HCT116 (cell line): ENCODE results near the gene CCDC14. TPM values are rescaled to one million over a fixed set of nuclear protein-coding genes. Genes with fewer than 3 reads are reported as not detected.

Experiments used
- ATAC-seq: fragments of 200-7000 bp; cut with Tn5 transposase; 2 replicates; pipeline ENCODE4 v1.9.1; 2020; ENCODE audit warnings: mild to moderate bottlenecking, moderate library complexity
- BruUV-seq: library from RNA; stranded (reverse); fragments of 400-500 nt; replicated peaks from 2 replicates; lab custom pipeline; 2021; lab: Mats Ljungman, UMichigan
- CTCF ChIA-PET: fragments of 300-600 bp; sonication (Branson Sonifier 250); formaldehyde crosslinking; loops from one replicate; lab custom pipeline; 2021; ENCODE audit warnings: antibody characterized with exemption; lab: Charles Lee
- POLR2A ChIA-PET: fragments of 300-600, 350-600 bp; sonication (Branson Sonifier 250); formaldehyde crosslinking; loops from one replicate; lab custom pipeline; 2021; ENCODE audit warnings: antibody characterized with exemption; lab: Charles Lee
- RAD21 ChIA-PET, 2 experiments: fragments of 300-600 bp; sonication (Branson Sonifier 250); formaldehyde crosslinking; loops; one replicate each; lab custom pipeline; 2023; ENCODE audit warnings: low total read pairs in 2 of 2; ENCODE audit not compliant: uncharacterized antibody in 2 of 2, unreplicated experiment in 2 of 2, low non-redundant PET in 1 of 2; lab: Charles Lee
- DNase-seq: peaks from one replicate; pipeline ENCODE4 v3.0.0-alpha.2; 2010; ENCODE audit warnings: low read depth, low spot score
- H2AFZ ChIP-seq: fragments of 200-600 bp; shearing (Covaris generic), sonication (generic); 2 replicates; pipeline ENCODE4 v1.6.1; 2017; ENCODE audit warnings: low read depth, mixed run types, mixed read lengths, antibody characterized with exemption, low read length; ENCODE audit not compliant: poor library complexity, severe bottlenecking
- H3K27ac ChIP-seq: 2 replicates; pipeline ENCODE4 v1.5.1; 2012; ENCODE audit warnings: low read depth, low read length
- H3K27me3 ChIP-seq: fragments of 200-600 bp; sonication (generic); 2 replicates; pipeline ENCODE4 v1.6.1; 2016; ENCODE audit warnings: mixed run types, low read length, mixed read lengths; ENCODE audit not compliant: insufficient read depth
- H3K36me3 ChIP-seq, 2 experiments: fragments of 200-500 bp in 1 of 2; fragments of 200-600 bp in 1 of 2; sonication (Bioruptor generic) in 1 of 2; sonication (generic) in 1 of 2; 2 replicates each; pipeline versions ENCODE4 v1.5.1 to v1.6.1; 2014 to 2016; ENCODE audit warnings: low read length in 2 of 2, inconsistent platforms in 1 of 2, mixed read lengths in 1 of 2, mixed run types in 1 of 2; ENCODE audit not compliant: insufficient read depth in 2 of 2, control insufficient read depth in 1 of 2
- H3K4me1 ChIP-seq, 2 experiments: fragments of 200-600 bp in 1 of 2; sonication (generic) in 1 of 2; 2 replicates each; pipeline versions ENCODE4 v1.5.1 to v1.6.1; 2012 to 2017; ENCODE audit warnings: low read length in 2 of 2, inconsistent platforms in 1 of 2, mild to moderate bottlenecking in 1 of 2, mixed read lengths in 1 of 2, mixed run types in 1 of 2, moderate library complexity in 1 of 2; ENCODE audit not compliant: insufficient read depth in 2 of 2, control insufficient read depth in 1 of 2
- H3K4me2 ChIP-seq: fragments of 200-600 bp; sonication (generic); 2 replicates; pipeline ENCODE4 v1.6.1; 2017; ENCODE audit warnings: mixed run types, low read length, mixed read lengths
- H3K4me3 ChIP-seq, 2 experiments: fragments of 200-600 bp in 1 of 2; sonication (generic) in 1 of 2; replicated peaks in 1 of 2; 2 replicates each; pipeline ENCODE4 v1.5.1; 2011 to 2016; ENCODE audit warnings: low read length in 2 of 2, control low read depth in 1 of 2, low read depth in 1 of 2, mild to moderate bottlenecking in 1 of 2, mixed read lengths in 1 of 2, mixed run types in 1 of 2
- H3K79me2 ChIP-seq: fragments of 200-600 bp; sonication (generic); 2 replicates; pipeline ENCODE4 v1.6.1; 2017; ENCODE audit warnings: mild to moderate bottlenecking, mixed run types, low read length, moderate library complexity, mixed read lengths; ENCODE audit not compliant: insufficient read depth
- H3K9ac ChIP-seq: fragments of 200-600 bp; sonication (generic); 2 replicates; pipeline ENCODE4 v1.6.1; 2016; ENCODE audit warnings: low read length, mixed read lengths
- H3K9me2 ChIP-seq: fragments of 200-600 bp; sonication (generic), shearing (Covaris generic); 2 replicates; pipeline ENCODE4 v1.6.1; 2017; ENCODE audit warnings: mixed run types, mild to moderate bottlenecking, moderate library complexity; ENCODE audit not compliant: insufficient read depth
- H3K9me3 ChIP-seq, 2 experiments: fragments of 200-500 bp in 1 of 2; fragments of 200-600 bp in 1 of 2; sonication (Bioruptor generic) in 1 of 2; sonication (generic) in 1 of 2; 2 replicates each; pipeline ENCODE4 v1.6.1; 2014 to 2017; ENCODE audit warnings: low read length in 2 of 2, mixed read lengths in 2 of 2, inconsistent platforms in 1 of 2, low read depth in 1 of 2, mild to moderate bottlenecking in 1 of 2, mixed run types in 1 of 2, moderate library complexity in 1 of 2; ENCODE audit not compliant: control insufficient read depth in 1 of 2, insufficient read depth in 1 of 2
- H4K20me1 ChIP-seq: fragments of 200-600 bp; sonication (generic), shearing (Covaris generic); 2 replicates; pipeline ENCODE4 v1.6.1; 2017; ENCODE audit warnings: mixed run types, mild to moderate bottlenecking, moderate library complexity; ENCODE audit not compliant: insufficient read depth
- CEBPB ChIP-seq: IDR thresholded peaks from 2 replicates; pipeline ENCODE4 v1.6.1; 2012; ENCODE audit warnings: low read depth
- CTCF ChIP-seq, 3 experiments: fragments of 200-600 bp in 1 of 3; sonication (generic) in 1 of 3; IDR thresholded peaks in 2 of 3; conservative IDR thresholded peaks in 1 of 3; 2 replicates each; pipeline ENCODE4 v1.5.1; 2012 to 2017; ENCODE audit warnings: low read depth in 2 of 3, low read length in 2 of 3, antibody characterized with exemption in 1 of 3, borderline replicate concordance in 1 of 3, control low read depth in 1 of 3, mild to moderate bottlenecking in 1 of 3, mixed read lengths in 1 of 3, mixed run types in 1 of 3, moderate library complexity in 1 of 3; ENCODE audit not compliant: insufficient read depth in 1 of 3
- EZH2 ChIP-seq: fragments of 200-600 bp; sonication (generic); IDR thresholded peaks from 2 replicates; pipeline ENCODE4 v1.6.1; 2017; ENCODE audit warnings: antibody characterized with exemption, mixed run types
- FOSL1 ChIP-seq: IDR thresholded peaks from 2 replicates; pipeline ENCODE4 v1.6.1; 2012; ENCODE audit warnings: low read depth
- JUND ChIP-seq: IDR thresholded peaks from 2 replicates; pipeline ENCODE4 v1.6.1; 2012
- POLR2A ChIP-seq: IDR thresholded peaks from 2 replicates; pipeline ENCODE4 v1.7.0; 2011; ENCODE audit warnings: borderline replicate concordance; ENCODE audit not compliant: insufficient read depth, insufficient read length; ENCODE audit errors: extremely low read depth
- RAD21 ChIP-seq: IDR thresholded peaks from 2 replicates; pipeline ENCODE4 v1.6.1; 2012; ENCODE audit warnings: low read depth, mild to moderate bottlenecking
- REST ChIP-seq: IDR thresholded peaks from 2 replicates; pipeline ENCODE4 v1.6.1; 2012; ENCODE audit warnings: low read depth
- SIN3A ChIP-seq: IDR thresholded peaks from 2 replicates; pipeline ENCODE4 v1.6.1; 2012; ENCODE audit warnings: low read depth
- SP1 ChIP-seq: IDR thresholded peaks from 2 replicates; pipeline ENCODE4 v1.6.1; 2012; ENCODE audit warnings: low read depth
- intact Hi-C: fragments of 100-400 bp; cut with micrococcal nuclease; formaldehyde crosslinking; loops from 2 replicates; pipeline ENCODE4 v1.10.0; 2022
- total RNA-seq: library from RNA; stranded (reverse); gene quantifications from one replicate; pipeline ENCODE4 v1.2.1, GENCODE V29; 2021; ENCODE audit not compliant: unreplicated experiment

The CCDC14 gene
- total RNA-seq, 1 experiment from 2014 or later: 54.5 TPM

- Histone ChIP-seq H3K4me1 (no peaks in the 10 kb centered on the region), H3K27me3 (no peaks in the 10 kb centered on the region), H3K27ac (no peak overlapping the region), H4K20me1 (no peaks in the 10 kb centered on the region), H3K4me2 (no peak overlapping the region), H3K4me3 (no peak overlapping the region), H3K9ac (no peak overlapping the region), H3K79me2 (no peaks in the 10 kb centered on the region), H3K36me3 (no peaks in the 10 kb centered on the region), H3K9me2 (no peaks in the 10 kb centered on the region), H2AFZ (no peak overlapping the region), H3K9me3 (no peaks in the 10 kb centered on the region)
- TF ChIP-seq POLR2A (no peak), FOSL1 (no peak), CTCF (IDR thresholded peaks at IDR 0.05 in 2 of 3, conservative IDR thresholded peaks at IDR 0.05 in 1 of 3; ENCODE audit: borderline replicate concordance in 1 of 3, insufficient read depth in 1 of 3, low read depth in 2 of 3, low read length in 2 of 3) (no peak), RAD21 (no peak), REST (no peak), CEBPB (no peak), EZH2 (no peak), JUND (no peak), SIN3A (no peak), SP1 (no peak)
- ChIA-PET POLR2A (no interaction called here), CTCF (no interaction called here), RAD21 (no interaction called here)
- DNase-seq (no peak), ATAC-seq (no peak)
- no TSS peak for BruUV-seq
- intact Hi-C loops: no loop called here
Observed at GRCh38 chr3:123909785-123910184, 51.2 kb downstream of the CCDC14 start.
